IPS-NIHi7 (cell line): Measurements from ENCODE around the gene OR5H14.
"Not testable (repeated sequence)": the region's sequence is repeated elsewhere in the genome, so short reads cannot be mapped to it uniquely, and the experiment has no call there.

Experiments used
- DNase-seq: peaks from one replicate; pipeline ENCODE4 v3.0.0; 2012; ENCODE audit warnings: mixed read lengths; ENCODE audit errors: extremely low spot score

OR5H14 gene

DNA sequence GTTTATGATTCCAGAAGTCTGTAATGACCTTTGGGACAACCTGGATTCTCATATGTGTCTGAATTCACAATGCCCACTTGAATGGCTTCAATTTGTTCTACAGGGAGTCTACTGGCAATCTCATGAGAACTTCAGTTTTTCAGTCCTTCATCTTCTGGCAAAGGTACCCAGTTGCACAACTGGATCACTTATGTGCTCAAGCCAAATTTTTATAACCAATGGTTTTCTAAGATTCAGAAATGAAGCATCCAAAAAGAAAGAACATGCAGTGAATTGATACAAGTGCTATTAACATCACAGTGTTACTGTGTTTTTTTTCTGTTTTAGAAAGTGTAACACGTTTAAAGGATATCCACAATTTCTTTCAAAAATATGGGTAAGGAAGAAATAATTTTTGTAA, at the start of gene OR5H14:
TSS of gene OR5H14 (plus strand) at position 301 of the 400 bp plus-strand sequence. CDS start 1,907 bp downstream, outside the sequence.
- no peak for DNase-seq

GRCh38 chr3:98099848-98100247, 47.4 kb upstream of the OR5H14 start:
- no peak for DNase-seq

DNA sequence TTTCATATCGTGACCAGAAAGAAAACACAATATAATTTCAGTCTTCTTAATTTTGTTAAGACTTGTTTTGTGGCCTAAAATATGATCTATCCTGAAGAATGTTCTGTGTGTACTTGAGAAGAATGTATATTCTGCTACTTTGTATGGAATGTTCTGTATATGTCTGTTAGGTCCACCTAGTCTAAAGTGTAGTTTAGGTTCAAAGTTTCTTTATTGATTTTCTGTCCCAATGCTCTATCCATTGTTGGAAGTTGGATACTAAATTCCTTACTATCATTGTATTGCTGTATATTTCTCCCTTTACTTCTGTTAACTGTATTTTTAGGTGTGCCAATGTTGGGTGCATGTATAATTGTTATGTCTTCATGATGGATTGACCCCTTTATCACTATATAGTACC, 39.1 kb upstream of the OR5H14 start:
- DNase-seq = no peak

DNA sequence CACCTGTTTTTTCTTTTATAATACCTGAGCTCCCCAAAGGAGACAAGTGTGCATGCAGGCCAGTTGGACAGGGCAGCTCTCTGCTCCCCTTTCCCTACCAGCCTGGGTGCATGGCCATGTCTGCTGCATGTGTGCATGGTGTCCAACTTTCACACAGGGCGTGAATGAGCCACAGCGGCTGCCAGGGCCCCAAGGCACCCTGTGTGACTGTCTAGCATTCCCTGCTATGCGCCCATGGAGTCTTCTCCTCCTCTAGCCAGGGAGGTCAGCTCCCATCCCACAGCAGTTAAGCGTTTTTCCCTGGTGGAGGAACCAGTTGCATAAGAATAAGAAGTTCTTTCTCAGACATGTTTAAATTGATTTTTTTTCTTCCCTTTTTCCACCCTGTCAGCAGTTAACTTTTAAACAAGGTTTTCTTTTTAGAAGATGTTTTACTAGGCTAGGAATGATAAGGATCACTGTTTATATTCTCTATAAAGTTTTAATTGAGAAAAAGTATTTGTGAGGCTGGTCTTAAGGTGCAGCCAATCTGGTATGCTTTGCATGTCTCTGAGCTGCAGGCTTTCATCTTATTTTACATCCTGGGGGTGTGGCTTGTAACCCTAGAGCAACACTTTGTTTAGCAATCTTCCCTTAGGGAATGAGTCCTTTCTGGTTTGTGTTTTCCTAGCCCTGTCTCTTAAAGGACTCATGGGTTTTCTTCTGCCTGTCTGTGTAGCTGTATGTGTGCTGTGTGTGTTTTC, 37.3 kb upstream of the OR5H14 start:
- DNase-seq = no peak

GRCh38 chr3:98110550-98110908, 36.8 kb upstream of the OR5H14 start:
- no peak for DNase-seq

DNA sequence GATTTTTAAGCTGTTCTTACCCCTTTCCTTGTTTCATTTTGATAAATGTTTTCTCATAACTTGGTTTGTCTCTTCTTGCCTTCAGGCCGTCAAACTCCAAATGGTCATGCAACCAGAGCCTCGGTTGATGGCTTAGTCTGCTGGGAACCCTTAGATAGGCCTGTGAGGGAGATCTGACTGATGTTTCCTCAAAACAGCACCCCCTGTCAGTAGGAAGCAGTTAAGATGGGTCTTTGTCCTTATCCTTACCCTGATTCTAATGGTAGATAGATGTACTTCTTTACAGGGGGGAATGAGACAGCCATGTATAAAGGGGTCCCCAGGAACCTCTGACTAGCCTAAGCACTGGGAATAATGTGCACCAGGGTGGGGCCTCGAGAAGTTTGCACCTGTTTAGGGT, 33.0 kb upstream of the OR5H14 start:
- no peak for DNase-seq

DNA sequence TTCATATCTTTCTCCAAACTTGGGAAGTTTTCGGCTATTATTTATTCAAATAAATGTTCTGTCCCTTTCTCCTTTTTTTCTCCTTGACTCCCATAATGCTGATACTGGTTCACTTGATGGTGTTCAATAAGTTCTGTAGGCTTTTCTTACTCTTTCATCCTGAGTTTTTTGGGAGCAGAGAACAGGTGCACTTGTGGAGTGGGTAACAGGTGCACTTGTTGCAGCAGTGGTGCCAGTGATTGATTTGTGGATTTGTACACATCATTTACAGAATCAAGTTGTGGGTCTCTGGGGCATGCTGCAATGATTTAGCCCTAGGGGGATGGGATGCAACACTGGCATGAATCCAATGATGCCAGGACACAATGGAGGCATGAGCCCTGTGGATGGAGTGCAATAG, 31.6 kb upstream of the OR5H14 start:
- DNase-seq = no peak

DNA sequence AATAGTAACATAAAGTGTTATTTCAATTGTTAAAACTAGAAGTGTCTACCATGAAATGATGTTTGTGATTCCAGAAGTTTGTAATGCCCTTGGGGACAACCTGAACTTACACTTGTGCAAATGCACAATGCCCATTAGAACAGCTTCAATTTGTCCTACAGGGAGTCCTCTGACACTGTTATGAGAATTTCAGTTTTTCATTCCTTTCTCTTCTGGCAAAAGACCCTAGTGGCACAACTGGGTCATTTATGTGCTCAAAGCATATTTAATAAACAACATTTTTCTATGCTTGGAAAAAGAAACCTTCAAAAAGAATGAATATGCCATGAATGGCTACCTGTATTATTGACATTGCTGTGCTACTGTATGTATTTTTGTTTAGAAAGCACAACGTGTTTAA, 16.9 kb upstream of the OR5H14 start, which contains the start of gene OR5H1:
TSS of gene OR5H1 (plus strand) at position 301 of the 400 bp plus-strand sequence. CDS start 1,977 bp downstream, outside the sequence.
- no peak for DNase-seq

GRCh38 chr3:98136631-98137030, 10.6 kb upstream of the OR5H14 start:
- DNase-seq = no peak

- DNase-seq = not testable (repeated sequence)
These were observed 9.3 kb upstream of the OR5H14 start for GRCh38 chr3:98137826-98138557.

- no peak for DNase-seq
These were observed 6.7 kb upstream of the OR5H14 start for GRCh38 chr3:98140531-98140930.

GRCh38 chr3:98148751-98149150, 1.5 kb downstream of the OR5H14 start:
- DNase-seq = no peak

- not testable (repeated sequence) for DNase-seq
These were observed 2.2 kb downstream of the OR5H14 start for GRCh38 chr3:98149456-98149855.

DNA sequence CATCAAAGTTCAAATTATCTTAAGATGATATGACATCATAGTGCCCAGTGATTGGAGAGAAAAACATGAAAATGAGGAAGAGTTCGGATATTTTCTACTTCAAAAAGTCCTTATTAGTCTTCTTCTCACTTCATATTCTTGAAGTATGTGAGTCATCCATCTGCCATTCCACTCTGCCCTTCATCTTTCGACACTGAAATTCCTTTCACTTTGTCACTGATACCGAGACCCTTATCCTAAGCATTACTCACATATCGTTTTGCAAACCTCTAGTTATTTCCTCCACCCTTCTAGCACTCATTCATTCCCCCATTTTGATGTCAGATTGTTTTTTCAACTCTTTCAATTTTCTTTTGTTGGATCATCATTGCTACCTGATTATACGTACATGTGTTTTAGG, 4.0 kb downstream of the OR5H14 start:
- DNase-seq = no peak

- DNase-seq = no peak
These were observed 19.1 kb downstream of the OR5H14 start, which contains the start of gene OR5H15 for GRCh38 chr3:98166396-98166795. TSS of gene OR5H15 (plus strand) at chr3:98166696. CDS start at chr3:98168700, 2,004 bp downstream.

DNA sequence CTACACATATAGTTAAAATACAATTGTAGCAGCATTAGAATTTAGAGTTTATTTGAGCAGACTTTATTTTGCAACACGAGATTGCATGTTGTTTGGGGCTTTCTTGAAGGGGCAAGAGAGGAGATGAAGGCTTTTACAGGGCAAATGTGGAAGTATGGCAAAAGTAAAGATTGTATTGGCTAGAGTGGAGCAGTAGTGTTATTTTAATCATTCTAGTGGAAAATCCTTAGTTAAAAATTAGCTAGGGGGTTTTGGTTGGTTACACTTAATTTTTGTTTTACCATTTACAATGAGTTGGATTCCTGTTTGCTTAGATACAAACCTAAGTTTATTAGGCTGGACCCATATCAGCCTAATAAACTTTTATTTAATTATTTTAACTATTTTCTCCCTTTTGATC, 23.8 kb downstream of the OR5H14 start:
- no peak for DNase-seq

- no peak for DNase-seq
These were observed 25.3 kb downstream of the OR5H14 start for GRCh38 chr3:98172621-98173020.

DNA sequence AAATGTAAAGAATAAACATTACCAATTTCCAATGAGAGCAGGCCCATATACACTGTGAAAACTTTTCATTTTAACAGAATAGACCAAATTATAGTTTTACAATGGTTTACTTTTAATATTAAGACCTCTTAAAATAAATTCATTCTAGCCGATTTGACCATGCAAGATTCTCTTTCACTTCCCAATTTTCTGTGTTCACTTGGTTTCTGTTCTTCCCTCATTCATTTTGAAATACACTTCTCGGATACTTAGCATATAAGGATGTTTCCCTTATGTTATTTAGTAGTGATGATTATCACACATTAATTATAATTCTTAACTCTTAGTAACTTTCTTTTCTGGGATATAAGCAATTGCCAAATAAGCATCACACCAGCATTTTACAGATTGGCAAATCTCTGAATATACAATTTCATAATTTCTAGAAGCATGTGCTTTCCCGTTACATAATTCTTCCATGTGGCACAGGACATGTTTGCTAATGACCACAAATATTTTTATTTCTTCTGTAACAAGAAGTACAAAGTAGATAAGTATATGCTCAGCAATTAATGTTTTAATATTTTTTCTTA, 33.1 kb downstream of the OR5H14 start:
- no peak for DNase-seq

DNA sequence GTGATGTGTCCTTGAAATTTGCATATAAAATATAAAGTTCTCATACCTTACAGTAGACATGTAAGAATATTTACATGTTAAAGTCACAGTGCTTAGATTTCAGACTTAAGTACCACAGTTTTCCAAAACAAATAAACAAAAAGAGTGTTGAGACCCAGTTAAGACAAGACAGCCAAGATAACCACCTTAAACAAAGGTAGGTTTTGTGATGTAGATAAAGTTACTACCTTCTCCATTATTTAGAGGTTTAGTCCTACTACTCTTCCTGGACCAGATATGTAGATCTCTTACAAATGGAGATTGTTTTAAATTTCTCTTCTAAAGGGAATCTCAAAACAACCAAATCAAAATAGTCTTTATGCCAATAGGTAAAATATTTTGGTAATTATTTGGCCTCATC, 34.9 kb downstream of the OR5H14 start:
- peak; percentile 10 for DNase-seq

DNA sequence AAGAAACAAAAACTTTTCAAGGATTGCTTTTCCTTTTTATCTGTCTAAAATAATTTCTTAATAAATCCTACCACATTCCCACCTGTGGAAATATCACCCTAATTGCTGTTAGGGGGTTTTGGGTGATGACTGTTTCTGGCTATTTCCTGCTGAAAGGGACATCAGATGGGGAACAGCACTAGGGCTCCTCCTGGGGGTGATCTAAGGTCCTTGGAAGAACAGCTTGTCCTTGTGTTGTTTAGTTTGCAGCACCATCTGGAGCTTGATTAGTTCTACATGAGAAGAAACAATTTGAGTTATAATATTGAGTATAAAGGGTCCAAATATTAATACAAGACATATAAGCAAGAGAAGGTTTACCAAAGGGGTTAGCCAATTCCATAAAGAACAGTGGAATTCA, 37.9 kb downstream of the OR5H14 start:
- peak; percentile 50 for DNase-seq

- DNase-seq = peak; percentile 22
These were observed 41.3 kb downstream of the OR5H14 start for GRCh38 chr3:98188545-98188944.

GRCh38 chr3:98190911-98191310, 43.6 kb downstream of the OR5H14 start:
- DNase-seq = not testable (repeated sequence)

- DNase-seq = not testable (repeated sequence)
These were observed 49.0 kb downstream of the OR5H14 start for GRCh38 chr3:98196293-98196692.
